Kidney epithelial cell (primary cell): ENCODE data around the gene DAP3. TPM values are rescaled to one million over a fixed set of nuclear protein-coding genes. Genes with fewer than 3 reads are reported as not detected.
"Not testable (repeated sequence)": the region's sequence is repeated elsewhere in the genome, so short reads cannot be mapped to it uniquely, and the experiment has no call there.

Source experiments
- DNase-seq: peaks from one replicate; pipeline ENCODE4 v3.0.0-alpha.2; 2010; ENCODE audit warnings: low read depth
- H3K27me3 ChIP-seq: 2 replicates; pipeline ENCODE4 v1.6.0; 2011; ENCODE audit warnings: low read length; ENCODE audit not compliant: control insufficient read depth, insufficient read depth
- H3K36me3 ChIP-seq: 2 replicates; pipeline ENCODE4 v1.5.1; 2011; ENCODE audit warnings: low read length; ENCODE audit not compliant: control insufficient read depth, insufficient read depth
- H3K4me3 ChIP-seq: 2 replicates; pipeline ENCODE4 v1.5.1; 2011; ENCODE audit warnings: low read depth, mild to moderate bottlenecking, control low read depth, low read length
- total RNA-seq: library from RNA; depleted of rRNA; stranded (reverse); fragments of >200 nt; gene quantifications from 2 replicates; pipeline ENCODE4 v1.2.3, GENCODE V29; 2015
- TF ChIP-seq, protein P1 (sequence below): IDR thresholded peaks from 2 replicates; pipeline ENCODE4 v1.5.1; 2011; ENCODE audit warnings: mild to moderate bottlenecking, moderate library complexity, low read length, control low read depth, inconsistent platforms; ENCODE audit not compliant: insufficient read depth, poor library complexity, severe bottlenecking

Gene DAP3
- total RNA-seq, 1 donor from 2014 or later = 134 TPM

DNA sequence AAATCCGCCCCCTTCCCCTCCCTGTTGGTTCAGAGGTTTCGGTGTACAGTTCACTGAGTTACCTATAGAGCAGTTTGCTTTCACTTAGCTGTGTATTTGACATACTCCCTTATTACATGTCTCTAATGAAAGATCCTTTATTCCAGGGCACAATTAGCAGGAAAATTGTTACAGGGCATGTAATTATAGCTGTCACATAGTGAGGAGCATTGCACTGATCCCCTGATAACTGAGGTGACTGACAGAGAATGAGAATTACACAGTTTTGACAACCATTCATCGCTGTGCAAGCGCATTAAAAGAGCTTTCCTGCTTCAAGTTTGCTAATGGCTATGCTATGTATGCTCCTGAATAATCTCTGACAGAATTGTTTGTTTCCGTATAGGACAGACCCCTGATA lies 26.9 kb downstream of the DAP3 start:
- Histone ChIP-seq H3K36me3 (no peaks in the 10 kb centered on the region), H3K4me3 (no peak overlapping the region), H3K27me3 (no peaks in the 10 kb centered on the region)
- TF ChIP-seq, protein P1, sequence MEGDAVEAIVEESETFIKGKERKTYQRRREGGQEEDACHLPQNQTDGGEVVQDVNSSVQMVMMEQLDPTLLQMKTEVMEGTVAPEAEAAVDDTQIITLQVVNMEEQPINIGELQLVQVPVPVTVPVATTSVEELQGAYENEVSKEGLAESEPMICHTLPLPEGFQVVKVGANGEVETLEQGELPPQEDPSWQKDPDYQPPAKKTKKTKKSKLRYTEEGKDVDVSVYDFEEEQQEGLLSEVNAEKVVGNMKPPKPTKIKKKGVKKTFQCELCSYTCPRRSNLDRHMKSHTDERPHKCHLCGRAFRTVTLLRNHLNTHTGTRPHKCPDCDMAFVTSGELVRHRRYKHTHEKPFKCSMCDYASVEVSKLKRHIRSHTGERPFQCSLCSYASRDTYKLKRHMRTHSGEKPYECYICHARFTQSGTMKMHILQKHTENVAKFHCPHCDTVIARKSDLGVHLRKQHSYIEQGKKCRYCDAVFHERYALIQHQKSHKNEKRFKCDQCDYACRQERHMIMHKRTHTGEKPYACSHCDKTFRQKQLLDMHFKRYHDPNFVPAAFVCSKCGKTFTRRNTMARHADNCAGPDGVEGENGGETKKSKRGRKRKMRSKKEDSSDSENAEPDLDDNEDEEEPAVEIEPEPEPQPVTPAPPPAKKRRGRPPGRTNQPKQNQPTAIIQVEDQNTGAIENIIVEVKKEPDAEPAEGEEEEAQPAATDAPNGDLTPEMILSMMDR = no peak
- DNase-seq = no peak

DNA sequence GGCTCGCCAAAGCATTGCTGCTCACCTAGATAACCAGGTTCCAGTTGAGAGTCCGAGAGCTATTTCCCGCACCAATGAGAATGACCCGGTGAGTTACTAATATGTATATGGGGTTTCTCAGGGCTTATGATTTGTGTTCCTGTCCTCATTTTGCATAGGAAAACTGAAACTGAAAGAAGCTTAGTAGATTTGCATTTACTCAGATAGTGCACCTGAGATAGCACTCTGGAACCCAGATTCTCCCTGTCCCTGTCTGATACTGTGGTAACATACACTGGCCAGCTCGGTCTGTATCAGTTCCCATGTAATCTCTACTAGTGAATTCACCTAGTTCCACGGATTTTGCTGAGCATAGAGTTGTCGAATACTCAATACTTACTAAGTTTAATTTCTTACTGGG lies 28.1 kb downstream of the DAP3 start:
- DNase-seq = no peak
- TF ChIP-seq, protein P1 = no peak
- Histone ChIP-seq H3K27me3 (no peaks in the 10 kb centered on the region), H3K36me3 (no peaks in the 10 kb centered on the region), H3K4me3 (no peak overlapping the region)

DNA sequence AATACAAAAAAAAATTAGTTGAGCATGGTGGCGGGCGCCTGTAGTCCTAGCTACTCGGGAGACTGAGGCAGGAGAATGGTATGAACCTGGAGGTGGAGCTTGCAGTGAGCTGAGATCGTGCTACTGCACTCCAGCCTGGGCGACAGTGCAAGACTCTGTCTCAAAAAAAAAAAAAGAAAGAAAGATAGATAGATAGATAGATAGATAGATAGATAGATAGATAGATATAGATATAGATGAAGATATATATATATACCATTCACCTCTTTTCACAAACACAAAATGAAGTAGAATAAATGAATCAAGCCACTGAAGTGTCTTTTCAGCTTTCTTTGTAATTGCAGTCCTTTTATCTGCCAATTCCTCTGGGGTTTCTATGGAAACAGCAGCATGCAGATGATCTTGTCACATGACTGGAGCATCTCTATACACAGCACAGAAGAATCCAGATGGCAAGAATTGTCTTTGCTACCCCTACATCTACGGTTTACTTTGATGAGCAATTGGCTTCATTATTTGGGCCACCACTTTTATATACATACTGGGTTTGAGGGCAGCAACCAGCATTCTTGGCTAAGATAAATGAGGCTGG lies 29.7 kb downstream of the DAP3 start:
- DNase-seq, H3K4me3 ChIP-seq, H3K27me3 ChIP-seq, H3K36me3 ChIP-seq: not testable (repeated sequence)

DNA sequence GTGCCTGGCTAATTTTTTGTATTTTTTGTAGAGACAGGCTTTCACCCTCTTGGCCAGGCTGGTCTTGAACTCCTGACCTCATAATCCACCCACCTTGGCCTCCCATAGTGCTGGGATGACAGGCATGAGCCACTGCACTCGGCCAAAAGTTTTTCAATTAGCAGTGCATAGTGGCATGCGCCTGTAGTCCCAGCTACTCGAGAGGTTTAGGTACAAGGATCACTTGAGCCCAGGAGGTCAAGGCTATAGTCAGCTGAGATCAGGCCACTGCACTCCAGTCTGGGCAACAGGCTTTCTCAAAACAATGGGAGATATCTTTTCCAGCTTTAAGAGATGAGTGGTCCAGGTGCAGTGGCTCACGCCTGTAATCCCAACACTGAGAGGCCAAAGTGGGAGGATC lies 30.8 kb downstream of the DAP3 start:
- no peak overlapping the region for H3K4me3 ChIP-seq
- DNase-seq = no peak
- no peaks in the 10 kb centered on the region for H3K36me3 ChIP-seq
- TF ChIP-seq, protein P1 = no peak
- no peaks in the 10 kb centered on the region for H3K27me3 ChIP-seq

DNA sequence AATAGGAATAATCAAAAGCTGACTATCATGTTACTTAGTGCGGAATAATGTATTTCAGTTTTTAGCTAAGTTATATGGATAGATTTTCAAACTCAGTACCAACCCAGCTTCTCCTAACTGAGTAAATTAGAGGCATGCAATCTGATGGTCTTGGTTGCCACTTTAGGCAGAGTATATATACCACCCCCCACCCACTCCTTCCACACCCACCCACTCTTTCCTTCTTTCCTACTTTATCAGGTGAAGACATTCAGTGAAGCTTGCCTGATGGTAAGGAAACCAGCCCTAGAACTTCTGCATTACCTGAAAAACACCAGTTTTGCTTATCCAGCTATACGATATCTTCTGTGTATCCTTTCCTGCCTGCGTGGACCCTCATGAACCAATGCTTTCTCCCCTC lies 36.3 kb downstream of the DAP3 start:
- H3K36me3 ChIP-seq = no peaks in the 10 kb centered on the region
- H3K27me3 ChIP-seq = no peaks in the 10 kb centered on the region
- no peak for DNase-seq
- no peak overlapping the region for H3K4me3 ChIP-seq
- TF ChIP-seq, protein P1 = no peak

DNA sequence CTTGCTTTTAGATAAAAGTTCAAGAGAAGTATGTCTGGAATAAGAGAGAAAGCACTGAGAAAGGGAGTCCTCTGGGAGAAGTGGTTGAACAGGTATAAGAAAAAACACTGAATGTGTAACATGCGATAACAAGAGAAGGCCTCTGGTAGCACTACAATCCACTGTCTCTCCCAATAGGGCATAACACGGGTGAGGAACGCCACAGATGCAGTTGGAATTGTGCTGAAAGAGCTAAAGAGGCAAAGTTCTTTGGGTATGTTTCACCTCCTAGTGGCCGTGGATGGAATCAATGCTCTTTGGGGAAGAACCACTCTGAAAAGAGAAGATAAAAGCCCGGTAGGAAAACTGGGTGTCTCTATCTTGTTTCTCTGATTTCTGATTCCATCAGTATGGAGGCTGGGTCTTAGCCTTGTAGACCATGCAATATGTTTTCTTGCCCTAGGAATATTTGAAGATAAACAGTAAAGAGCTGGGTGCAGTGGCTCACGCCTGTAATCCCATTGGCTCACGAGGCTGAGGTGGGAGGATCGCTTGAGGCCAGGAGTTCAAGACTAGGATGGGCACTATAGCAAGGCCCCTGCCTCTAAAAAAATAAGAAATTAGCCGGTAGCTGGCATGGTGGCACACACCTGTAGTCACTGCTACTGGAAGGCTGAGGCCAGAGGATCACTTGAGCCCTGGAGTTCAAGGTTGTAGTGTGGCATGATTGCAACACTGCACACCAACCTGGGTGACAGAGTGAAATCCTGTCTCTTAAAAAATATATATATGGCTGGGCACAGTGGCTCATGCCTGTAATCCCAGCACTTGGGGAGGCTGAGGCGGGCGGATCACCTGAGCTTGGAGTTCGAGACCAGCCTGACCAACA lies 40.4 kb downstream of the DAP3 start:
- peak; percentile 14 for DNase-seq
- no peaks in the 10 kb centered on the region for H3K27me3 ChIP-seq
- no peak overlapping the region for H3K4me3 ChIP-seq
- TF ChIP-seq, protein P1 = peak; percentile 69
- no peaks in the 10 kb centered on the region for H3K36me3 ChIP-seq
